ENCODE results near the gene INHA.

Gene INHA

GRCh38 chr2:219613461-219614070 is 41.5 kb downstream of the INHA start:
- no peak for DNase-seq

GRCh38 chr2:219614076-219614860 is 42.2 kb downstream of the INHA start:
- no peak for DNase-seq

- no peak for DNase-seq
Measured at GRCh38 chr2:219615036-219615435, 42.9 kb downstream of the INHA start.

- DNase-seq, result no peak
Measured at GRCh38 chr2:219615894-219616293, 43.8 kb downstream of the INHA start.

DNA sequence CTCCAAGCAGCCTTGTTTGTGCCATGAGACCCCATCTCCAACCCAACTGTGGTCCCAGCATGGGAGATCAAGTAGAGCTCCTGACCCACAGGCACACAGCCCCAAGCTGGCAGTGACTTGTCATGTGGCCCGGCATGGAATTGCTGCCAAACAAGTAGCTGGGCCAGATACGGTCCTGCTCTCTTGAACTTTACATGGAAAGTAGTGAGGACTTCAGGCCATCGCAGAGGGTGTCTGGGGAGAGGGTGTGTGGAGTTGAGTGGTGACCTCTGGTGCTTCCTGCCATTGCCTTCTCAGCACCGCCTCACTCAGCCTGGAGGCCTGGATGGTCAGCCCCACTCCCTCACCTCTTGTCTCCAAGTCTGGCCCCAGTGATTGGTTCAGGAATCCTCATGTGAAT is 44.4 kb downstream of the INHA start:
- DNase-seq, result no peak

- DNase-seq, result no peak
Measured at GRCh38 chr2:219618733-219619122, 46.6 kb downstream of the INHA start.

DNA sequence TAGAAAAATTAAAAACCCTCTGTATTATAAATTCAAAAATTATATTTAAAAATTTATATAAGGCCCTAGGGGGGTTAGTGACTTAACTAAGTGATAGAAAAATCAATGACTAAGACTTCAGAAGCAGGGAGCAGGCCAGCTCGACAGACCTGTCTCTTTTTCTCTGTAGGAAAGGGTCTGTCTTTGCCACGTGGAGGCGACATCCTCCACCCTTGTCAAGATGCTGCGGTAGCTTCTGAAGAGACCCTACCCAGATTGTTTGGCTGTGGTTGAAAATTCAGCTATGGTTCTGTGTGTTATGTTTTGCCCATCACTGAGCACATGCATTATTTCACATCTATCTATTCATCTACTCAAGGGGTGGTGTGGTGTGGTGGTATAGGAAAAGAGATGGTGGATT is 47.1 kb downstream of the INHA start:
- DNase-seq, result no peak

- no peak for DNase-seq
Measured at GRCh38 chr2:219620546-219620945, 48.4 kb downstream of the INHA start.

- DNase-seq, result no peak
Measured at GRCh38 chr2:219621935-219622334, 49.8 kb downstream of the INHA start.

GRCh38 chr2:219622472-219622871 is 50.4 kb downstream of the INHA start:
- no peak for DNase-seq

DNA sequence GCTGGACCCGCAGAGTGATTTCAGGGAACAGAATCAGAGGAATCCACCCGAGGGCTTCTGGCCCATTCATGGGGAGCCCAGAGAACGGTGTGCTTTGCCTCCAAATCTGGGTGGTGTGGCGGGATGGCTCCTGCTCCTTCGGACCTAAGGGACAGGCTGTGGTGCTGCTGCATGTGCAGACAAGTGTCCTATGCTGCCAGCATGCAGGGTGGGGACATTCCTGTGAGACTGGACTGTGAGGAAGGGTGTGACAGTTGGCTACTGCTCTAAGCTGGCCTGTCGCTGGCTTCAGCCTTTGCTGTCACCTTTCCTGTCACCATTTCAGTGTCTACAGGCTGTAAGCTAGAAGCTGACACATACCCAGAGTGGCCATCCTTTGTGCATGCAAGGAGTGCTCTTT is 52.5 kb downstream of the INHA start:
- no peak for DNase-seq

DNA sequence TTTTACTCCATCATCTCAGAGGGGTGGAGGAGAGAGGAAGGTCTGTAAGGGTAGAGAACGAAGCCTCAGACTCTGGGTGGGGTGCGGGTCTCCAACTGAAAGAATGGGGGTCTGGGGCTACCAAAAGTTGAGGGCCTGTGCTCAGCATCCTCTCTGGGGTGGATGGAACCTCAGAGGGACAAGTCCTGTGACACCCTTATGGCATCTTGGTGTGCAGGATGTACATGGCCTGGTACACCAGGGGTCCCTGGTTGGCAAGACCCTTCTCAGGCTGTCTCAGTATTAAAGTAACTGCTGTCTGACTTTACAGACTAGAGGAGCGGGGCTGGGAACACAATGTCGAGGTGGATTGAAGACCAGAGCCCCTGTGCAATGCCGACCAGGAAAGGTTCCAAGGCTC is 53.1 kb downstream of the INHA start:
- DNase-seq, result no peak
